IgD-negative memory B cell (primary cell): Measurements from ENCODE around the gene GALNT2. TPM values are rescaled to one million over a fixed set of nuclear protein-coding genes. Genes with fewer than 3 reads are reported as not detected.

ENCODE experiments used
- H3K27ac Mint-ChIP-seq, 3 donors: one replicate each; pipeline ENCODE4 v1.8.0; 2020 to 2022; ENCODE audit warnings: mild to moderate bottlenecking in 3 of 3, mixed read lengths in 3 of 3, moderate library complexity in 1 of 3
- H3K27me3 Mint-ChIP-seq: one replicate; pipeline ENCODE4 v1.8.0; 2021; ENCODE audit warnings: mixed read lengths
- H3K36me3 Mint-ChIP-seq: one replicate; pipeline ENCODE4 v1.8.0; 2020; ENCODE audit warnings: mild to moderate bottlenecking, mixed read lengths
- H3K4me1 Mint-ChIP-seq, 3 donors: one replicate each; pipeline ENCODE4 v1.8.0; 2020 to 2022; ENCODE audit warnings: mixed read lengths in 3 of 3, mild to moderate bottlenecking in 1 of 3
- H3K4me3 Mint-ChIP-seq, 4 donors: one replicate each; pipeline ENCODE4 v1.8.0; 2020 to 2022; ENCODE audit warnings: mild to moderate bottlenecking in 4 of 4, mixed read lengths in 4 of 4, moderate library complexity in 3 of 4
- H3K9me3 Mint-ChIP-seq, 3 donors: one replicate each; pipeline ENCODE4 v1.8.0; 2020 to 2021; ENCODE audit warnings: mixed read lengths in 3 of 3, mild to moderate bottlenecking in 1 of 3
- polyA plus RNA-seq: library from polyadenylated mRNA; unstranded; fragments of 300-500 nt; fragmentation: Illumina TruSeq; gene quantifications from one replicate; pipeline ENCODE4 v1.2.3, GENCODE V29; 2021

The GALNT2 gene
- polyA plus RNA-seq, 1 donor from 2014 or later = 15.8 TPM

- no peaks in the 10 kb centered on the region for H3K27me3 Mint-ChIP-seq
- H3K27ac Mint-ChIP-seq = peak overlapping the region in 1 of 3 donors; percentile 13
- peaks cover 32 to 42% (median 41%) of the 10 kb centered on the region in 3 donors for H3K4me1 Mint-ChIP-seq
- H3K9me3 Mint-ChIP-seq = no peaks in the 10 kb centered on the region
- peak overlapping the region in 2 of 4 donors; percentile 19 to 43 for H3K4me3 Mint-ChIP-seq
- peaks cover 6% of the 10 kb centered on the region for H3K36me3 Mint-ChIP-seq
Observed at GRCh38 chr1:230206976-230207375, 139.9 kb downstream of the GALNT2 start.

- no peak overlapping the region for H3K27ac Mint-ChIP-seq
- H3K4me1 Mint-ChIP-seq = peaks cover 38 to 48% (median 47%) of the 10 kb centered on the region in 3 donors
- H3K27me3 Mint-ChIP-seq = no peaks in the 10 kb centered on the region
- no peak overlapping the region for H3K4me3 Mint-ChIP-seq
- peaks cover under 1% of the 10 kb centered on the region for H3K36me3 Mint-ChIP-seq
- no peaks in the 10 kb centered on the region for H3K9me3 Mint-ChIP-seq
Observed at GRCh38 chr1:230207598-230207997, 140.6 kb downstream of the GALNT2 start.

GRCh38 chr1:230208619-230209261 lies 141.7 kb downstream of the GALNT2 start:
- no peaks in the 10 kb centered on the region for H3K9me3 Mint-ChIP-seq
- peak overlapping the region in 3 of 4 donors; percentile 16 to 75 (median 75) for H3K4me3 Mint-ChIP-seq
- H3K27me3 Mint-ChIP-seq = no peaks in the 10 kb centered on the region
- H3K4me1 Mint-ChIP-seq = peaks cover 50 to 59% (median 59%) of the 10 kb centered on the region in 3 donors
- H3K27ac Mint-ChIP-seq = peak overlapping the region; percentile 30 to 94 (median 76)
- H3K36me3 Mint-ChIP-seq = no peaks in the 10 kb centered on the region

GRCh38 chr1:230210326-230210980 lies 143.4 kb downstream of the GALNT2 start:
- peaks cover 3% of the 10 kb centered on the region for H3K36me3 Mint-ChIP-seq
- H3K4me1 Mint-ChIP-seq = peaks cover 60 to 67% (median 62%) of the 10 kb centered on the region in 3 donors
- peak overlapping the region; percentile 75 to 94 (median 76) for H3K27ac Mint-ChIP-seq
- H3K9me3 Mint-ChIP-seq = no peaks in the 10 kb centered on the region
- H3K27me3 Mint-ChIP-seq = no peaks in the 10 kb centered on the region
- H3K4me3 Mint-ChIP-seq = peak overlapping the region in 2 of 4 donors; percentile 59 to 64

GRCh38 chr1:230210981-230211336 lies 143.9 kb downstream of the GALNT2 start:
- Mint-ChIP-seq H3K4me3 (peak overlapping the region in 2 of 4 donors; percentile 20 to 59), H3K27me3 (no peaks in the 10 kb centered on the region), H3K4me1 (peaks cover 65 to 72% (median 67%) of the 10 kb centered on the region in 3 donors), H3K36me3 (peaks cover 3% of the 10 kb centered on the region), H3K9me3 (no peaks in the 10 kb centered on the region), H3K27ac (peak overlapping the region in 1 of 3 donors; percentile 75)

- Mint-ChIP-seq H3K27me3 (no peaks in the 10 kb centered on the region), H3K36me3 (peaks cover 3% of the 10 kb centered on the region), H3K4me1 (peaks cover 65 to 74% (median 67%) of the 10 kb centered on the region in 3 donors), H3K9me3 (no peaks in the 10 kb centered on the region), H3K4me3 (peak overlapping the region; percentile 72 to 94 (median 89)), H3K27ac (peak overlapping the region; percentile 75 to 93 (median 90))
Observed at GRCh38 chr1:230211436-230212145, 144.6 kb downstream of the GALNT2 start.

- Mint-ChIP-seq H3K9me3 (peaks cover 0 to 2% (median 0%) of the 10 kb centered on the region in 3 donors), H3K27ac (peak overlapping the region; percentile 59 to 93 (median 90)), H3K27me3 (no peaks in the 10 kb centered on the region), H3K4me1 (peaks cover 60 to 77% (median 67%) of the 10 kb centered on the region in 3 donors), H3K36me3 (peaks cover 6% of the 10 kb centered on the region), H3K4me3 (peak overlapping the region; percentile 72 to 94 (median 89))
Observed at GRCh38 chr1:230212405-230212936, 145.4 kb downstream of the GALNT2 start.

- peaks cover 11% of the 10 kb centered on the region for H3K36me3 Mint-ChIP-seq
- H3K4me1 Mint-ChIP-seq = peaks cover 42 to 57% (median 52%) of the 10 kb centered on the region in 3 donors
- H3K27ac Mint-ChIP-seq = peak overlapping the region; percentile 31 to 40 (median 39)
- H3K4me3 Mint-ChIP-seq = no peak overlapping the region
- H3K9me3 Mint-ChIP-seq = peaks cover 0 to 2% (median 0%) of the 10 kb centered on the region in 3 donors
- H3K27me3 Mint-ChIP-seq = no peaks in the 10 kb centered on the region
Observed at GRCh38 chr1:230215031-230215430, 148.0 kb downstream of the GALNT2 start.

- peaks cover 0 to 2% (median 0%) of the 10 kb centered on the region in 3 donors for H3K9me3 Mint-ChIP-seq
- no peaks in the 10 kb centered on the region for H3K27me3 Mint-ChIP-seq
- H3K4me3 Mint-ChIP-seq = no peak overlapping the region
- H3K27ac Mint-ChIP-seq = peak overlapping the region in 2 of 3 donors; percentile 39 to 40
- H3K4me1 Mint-ChIP-seq = peaks cover 37 to 52% (median 47%) of the 10 kb centered on the region in 3 donors
- H3K36me3 Mint-ChIP-seq = peaks cover 11% of the 10 kb centered on the region
Observed at GRCh38 chr1:230215529-230215928, 148.5 kb downstream of the GALNT2 start.

GRCh38 chr1:230216896-230217295 lies 149.9 kb downstream of the GALNT2 start:
- Mint-ChIP-seq H3K4me1 (peaks cover 33 to 43% (median 36%) of the 10 kb centered on the region in 3 donors), H3K36me3 (peaks cover 11% of the 10 kb centered on the region), H3K27me3 (no peaks in the 10 kb centered on the region), H3K4me3 (no peak overlapping the region), H3K9me3 (peaks cover 0 to 2% (median 0%) of the 10 kb centered on the region in 3 donors), H3K27ac (peak overlapping the region in 1 of 3 donors; percentile 48)

GRCh38 chr1:230218667-230219066 lies 151.6 kb downstream of the GALNT2 start:
- Mint-ChIP-seq H3K27ac (peak overlapping the region in 1 of 3 donors; percentile 31), H3K27me3 (no peaks in the 10 kb centered on the region), H3K4me1 (peaks cover 23 to 30% (median 24%) of the 10 kb centered on the region in 3 donors), H3K4me3 (no peak overlapping the region), H3K36me3 (peaks cover 11% of the 10 kb centered on the region), H3K9me3 (peaks cover 0 to 2% (median 0%) of the 10 kb centered on the region in 3 donors)

GRCh38 chr1:230219174-230220067 lies 152.4 kb downstream of the GALNT2 start:
- Mint-ChIP-seq H3K4me1 (peaks cover 20 to 27% (median 22%) of the 10 kb centered on the region in 3 donors), H3K9me3 (peaks cover 0 to 2% (median 0%) of the 10 kb centered on the region in 3 donors), H3K27ac (peak overlapping the region in 1 of 3 donors; percentile 60), H3K27me3 (no peaks in the 10 kb centered on the region), H3K4me3 (no peak overlapping the region), H3K36me3 (peaks cover 11% of the 10 kb centered on the region)

- Mint-ChIP-seq H3K27ac (no peak overlapping the region), H3K4me1 (peaks cover 13 to 17% (median 13%) of the 10 kb centered on the region in 3 donors), H3K36me3 (peaks cover 8% of the 10 kb centered on the region), H3K9me3 (peaks cover 0 to 2% (median 0%) of the 10 kb centered on the region in 3 donors), H3K4me3 (no peak overlapping the region), H3K27me3 (no peaks in the 10 kb centered on the region)
Observed at GRCh38 chr1:230220478-230220877, 153.4 kb downstream of the GALNT2 start.

- H3K4me3 Mint-ChIP-seq = no peak overlapping the region
- no peaks in the 10 kb centered on the region for H3K27me3 Mint-ChIP-seq
- H3K36me3 Mint-ChIP-seq = peaks cover 8% of the 10 kb centered on the region
- no peak overlapping the region for H3K27ac Mint-ChIP-seq
- peaks cover 8 to 12% (median 9%) of the 10 kb centered on the region in 3 donors for H3K4me1 Mint-ChIP-seq
- peaks cover 0 to 2% (median 0%) of the 10 kb centered on the region in 3 donors for H3K9me3 Mint-ChIP-seq
Observed at GRCh38 chr1:230220907-230221306, 153.9 kb downstream of the GALNT2 start.
